Transverse colon (tissue), 4 donors: ENCODE measurements around the gene SLC26A3. TPM values are rescaled to one million over a fixed set of nuclear protein-coding genes. Genes with fewer than 3 reads are reported as not detected.

ENCODE experiments used
- DNase-seq: peaks from one replicate; pipeline ENCODE4 v3.0.0-alpha.2; 2019
- H3K27ac ChIP-seq, 4 donors: fragments of 200-600 bp; sonication (generic); 2 replicates each; pipeline ENCODE4 v1.5.1; 2016 to 2018; ENCODE audit warnings: inconsistent platforms in 4 of 4
- H3K27me3 ChIP-seq: fragments of 200-600 bp; sonication (generic); 2 replicates; pipeline ENCODE4 v1.5.1; 2017; ENCODE audit warnings: inconsistent platforms
- H3K36me3 ChIP-seq, 4 donors: fragments of 200-600 bp; sonication (generic); 2 replicates each; pipeline ENCODE4 v1.5.1; 2017 to 2019; ENCODE audit warnings: inconsistent platforms in 4 of 4
- H3K4me1 ChIP-seq, 4 donors: fragments of 200-600 bp; sonication (generic); 2 replicates each; pipeline ENCODE4 v1.5.1; 2017 to 2020; ENCODE audit warnings: inconsistent platforms in 4 of 4
- H3K4me3 ChIP-seq, 4 donors: fragments of 200-600 bp; sonication (generic); 1 replicate in 1 of 4; 2 replicates in 3 of 4; pipeline versions ENCODE4 v1.5.1 to v1.6.1; 2017 to 2019; ENCODE audit warnings: inconsistent platforms in 4 of 4
- H3K9me3 ChIP-seq, 2 donors: fragments of 200-600 bp; sonication (generic); 2 replicates each; pipeline ENCODE4 v1.5.1; 2017 to 2019; ENCODE audit warnings: inconsistent platforms in 2 of 2
- CTCF ChIP-seq, 5 experiments: fragments of 200-600 bp in 3 of 5; fragments of 450-650 bp in 2 of 5; sonication (generic) in 3 of 5; IDR thresholded peaks; 1 replicate in 2 of 5; 2 replicates in 3 of 5; pipeline ENCODE4 v1.5.1; 2016 to 2017; ENCODE audit warnings: antibody characterized with exemption in 5 of 5, inconsistent platforms in 3 of 5, mild to moderate bottlenecking in 2 of 5, moderate library complexity in 1 of 5
- EP300 ChIP-seq: sonication (generic); formaldehyde crosslinking; IDR thresholded peaks from one replicate; pipeline ENCODE4 v1.6.1; 2017; ENCODE audit warnings: antibody characterized with exemption, low read depth
- POLR2A ChIP-seq: fragments of 450-650 bp; IDR thresholded peaks from one replicate; pipeline ENCODE4 v1.6.1; 2016; ENCODE audit warnings: antibody characterized with exemption, mild to moderate bottlenecking, moderate library complexity
- POLR2AphosphoS5 ChIP-seq, 3 donors: sonication (generic); formaldehyde crosslinking; IDR thresholded peaks; one replicate each; pipeline ENCODE4 v1.6.1; 2016; ENCODE audit warnings: antibody characterized with exemption in 3 of 3
- WGBS, 2 donors: methylation state at CpG; one replicate each; pipeline ENCODE4 v1.1.5; 2018; ENCODE audit warnings: low coverage in 1 of 2; 5-methylcytosine and 5-hydroxymethylcytosine counted together
- in situ Hi-C, 4 donors: fragments of 200-750 bp; cut with MboI; loops; one replicate each; pipeline versions ENCODE4 v1.15.0 to v1.15.1; 2017; ENCODE audit warnings: low sequenced_read_pairs in 3 of 4, low pct_ligation_motif_present in 1 of 4, low pct_unique_long_range_greater_than_20kb in 1 of 4
- intact Hi-C: fragments of 100-400 bp; cut with DNase I; formaldehyde crosslinking; loops from one replicate; pipeline ENCODE4 v1.15.1; 2023; ENCODE audit warnings: low total_unique reads
- total RNA-seq, 4 donors: library from RNA; depleted of rRNA; stranded (reverse); fragments of >200 nt; gene quantifications; one replicate each; pipeline ENCODE4 v1.1.0, GENCODE V29; 2016

The SLC26A3 gene
- total RNA-seq, 4 donors from 2014 or later = 296 to 4,526 (median 2,822) TPM

GRCh38 chr7:107723255-107723654, 79.8 kb downstream of the SLC26A3 start:
- no peaks in the 10 kb centered on the region for H3K36me3 ChIP-seq
- H3K9me3 ChIP-seq = no peaks in the 10 kb centered on the region
- TF ChIP-seq POLR2A (no peak), EP300 (no peak), POLR2AphosphoS5 (IDR thresholded peaks at IDR 0.05) (no peak), CTCF (IDR thresholded peaks at IDR 0.05) (no peak)
- H3K4me3 ChIP-seq = no peak overlapping the region
- intact Hi-C loops (no loop called here), in situ Hi-C loops (loop anchor here (10.0 kb wide), 2 partner anchors 258 to 268 kb away; no protein-coding TSS in a partner anchor)
- 94 to 95% methylated on average over 2 of the region's 2 CpGs for WGBS, 2 donors
- no peak overlapping the region for H3K27ac ChIP-seq
- no peaks in the 10 kb centered on the region for H3K4me1 ChIP-seq
- no peak for DNase-seq
- peaks cover 7% of the 10 kb centered on the region for H3K27me3 ChIP-seq

DNA sequence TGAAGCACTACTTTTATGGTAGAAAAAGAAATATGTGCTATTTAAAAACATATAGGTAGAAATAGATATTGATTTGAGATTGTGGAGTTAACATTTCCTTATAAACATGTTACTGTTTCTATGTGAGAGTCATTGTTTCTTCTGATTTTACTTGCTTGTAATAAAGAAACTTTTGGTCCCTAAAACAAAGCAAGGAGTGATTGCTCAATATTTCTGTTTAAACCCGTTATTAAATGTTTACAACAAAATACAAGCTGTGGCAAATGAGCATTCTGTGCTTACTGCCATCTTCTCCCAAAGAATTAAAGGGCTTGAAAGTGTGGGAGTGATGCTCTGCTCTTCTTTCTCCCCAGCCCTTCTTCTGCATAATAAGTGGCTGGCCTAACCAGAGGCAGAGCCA, 81.7 kb downstream of the SLC26A3 start:
- H3K27ac ChIP-seq = no peak overlapping the region
- H3K4me3 ChIP-seq = no peak overlapping the region
- no peak for DNase-seq
- H3K27me3 ChIP-seq = no peaks in the 10 kb centered on the region
- no peak for TF ChIP-seq CTCF (IDR thresholded peaks at IDR 0.05)
- TF ChIP-seq POLR2A = no peak
- no peak for TF ChIP-seq EP300
- no peaks in the 10 kb centered on the region for H3K9me3 ChIP-seq
- intact Hi-C loops = no loop called here
- H3K4me1 ChIP-seq = no peaks in the 10 kb centered on the region
- 62 to 64% methylated on average over 1 of the region's 1 CpG for WGBS, 2 donors
- H3K36me3 ChIP-seq = no peaks in the 10 kb centered on the region
- in situ Hi-C loops = loop anchor here (10.0 kb wide), 2 partner anchors 256 to 266 kb away; no protein-coding TSS in a partner anchor

DNA sequence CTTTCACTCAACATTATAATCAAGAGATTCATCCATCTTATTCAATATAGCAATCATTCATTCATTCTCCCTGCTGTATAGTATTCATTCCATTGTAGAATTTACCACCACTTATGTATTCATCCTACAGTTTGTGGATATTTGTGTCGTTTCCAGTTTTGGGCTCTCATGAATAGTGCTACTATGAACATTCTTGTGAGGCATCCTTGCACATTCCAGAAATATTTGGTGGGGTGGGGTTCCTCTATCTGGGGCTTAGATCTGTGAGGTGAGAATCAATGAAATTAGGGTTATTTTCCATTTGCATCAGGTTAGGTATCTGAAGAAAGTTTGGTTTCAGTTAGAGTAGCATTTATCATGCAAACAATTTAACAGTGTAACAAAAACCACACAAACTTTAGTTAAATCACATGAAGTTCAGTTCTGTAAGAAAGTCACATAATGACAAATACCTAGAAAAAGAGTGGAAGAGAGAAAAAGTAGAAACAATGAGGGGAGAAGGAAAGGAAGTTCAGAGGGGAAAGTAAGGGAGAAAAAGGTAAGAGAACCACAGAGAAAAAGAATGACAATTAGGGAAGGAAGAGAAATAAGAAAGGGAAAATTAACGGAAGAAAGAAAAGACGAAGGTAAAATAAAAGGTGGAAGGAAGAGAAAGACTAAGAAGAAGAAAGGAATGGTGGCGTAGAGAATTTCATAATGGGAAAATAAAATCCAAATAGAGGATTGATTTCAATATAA, 84.4 kb downstream of the SLC26A3 start:
- Histone ChIP-seq H3K36me3 (no peaks in the 10 kb centered on the region), H3K27ac (no peak overlapping the region), H3K4me3 (no peak overlapping the region), H3K27me3 (no peaks in the 10 kb centered on the region), H3K4me1 (no peaks in the 10 kb centered on the region), H3K9me3 (no peaks in the 10 kb centered on the region)
- in situ Hi-C loops (no loop called here), intact Hi-C loops (no loop called here)
- DNase-seq = no peak
- TF ChIP-seq POLR2AphosphoS5 (IDR thresholded peaks at IDR 0.05) (no peak), CTCF (IDR thresholded peaks at IDR 0.05) (no peak), EP300 (no peak), POLR2A (no peak)
- WGBS, 2 donors = 89 to 92% methylated on average over 3 to 4 of the region's 4 CpGs

DNA sequence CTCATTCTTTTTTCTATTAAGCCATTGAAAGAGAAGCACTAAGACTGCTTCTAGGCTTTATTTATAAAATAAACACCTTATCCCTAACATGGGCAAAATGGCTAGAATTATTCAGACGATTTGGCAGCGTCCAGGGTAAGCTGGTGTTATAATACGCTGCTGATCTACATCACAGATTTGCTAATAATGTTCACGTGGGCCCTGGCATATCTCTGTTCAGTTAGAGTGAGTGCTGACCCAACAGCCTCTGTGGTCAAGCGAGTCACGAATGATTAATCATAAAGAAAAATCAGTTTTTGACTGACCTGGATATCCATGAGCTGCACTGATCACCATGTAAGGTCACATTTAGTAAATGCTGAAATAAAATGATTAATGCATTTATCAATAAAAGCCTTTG, 87.5 kb downstream of the SLC26A3 start:
- no peak for DNase-seq
- Histone ChIP-seq H3K36me3 (no peaks in the 10 kb centered on the region), H3K27ac (no peak overlapping the region), H3K4me3 (no peak overlapping the region), H3K27me3 (no peaks in the 10 kb centered on the region), H3K9me3 (no peaks in the 10 kb centered on the region), H3K4me1 (no peaks in the 10 kb centered on the region)
- in situ Hi-C loops = no loop called here
- intact Hi-C loops = no loop called here
- WGBS, 2 donors = 84 to 96% methylated on average over 6 of the region's 6 CpGs
- TF ChIP-seq POLR2AphosphoS5 (IDR thresholded peaks at IDR 0.05) (no peak), EP300 (no peak), POLR2A (no peak), CTCF (IDR thresholded peaks at IDR 0.05) (no peak)

Other genes starting within 250 kb of the SLC26A3 start
- 10 to 100 TPM; 15.7 to 48.2 (median 35.7) TPM for gene COG5, start 239.3 kb downstream of the SLC26A3 start, total RNA-seq
- gene DUS4L, start 239.3 kb downstream of the SLC26A3 start, total RNA-seq = 10 to 100 TPM in 1 of 4 donors, 1 to 10 TPM in 3; 1.2 to 10.2 (median 4.4) TPM
- 10 to 100 TPM in 3 of 4 donors, 1 to 10 TPM in 1; 8.6 to 96.5 (median 73.1) TPM for gene BCAP29, start 223.0 kb downstream of the SLC26A3 start, total RNA-seq
- gene SLC26A4, start 142.4 kb downstream of the SLC26A3 start, total RNA-seq = under 1 TPM in 2 of 4 donors, not detected in 2; 0.16 to 0.41 TPM
- gene CBLL1, start 59.1 kb downstream of the SLC26A3 start, total RNA-seq = 10 to 100 TPM; 30.6 to 53.9 (median 38.8) TPM
- 100 to 1,000 TPM in 3 of 4 donors, 10 to 100 TPM in 1; 46.0 to 131 (median 126) TPM for gene DLD, start 88.0 kb upstream of the SLC26A3 start, total RNA-seq
- 100 to 1,000 TPM in 2 of 4 donors, 10 to 100 TPM in 2; 54.2 to 119 (median 90.3) TPM for gene LAMB1, start 199.9 kb upstream of the SLC26A3 start, total RNA-seq